A673 (cell line): ENCODE results near the gene MRFAP1.

Source experiments
- CTCF ChIP-seq: fragments of 300-800, 200-600 bp; sonication (generic); conservative IDR thresholded peaks from 2 replicates; pipeline ENCODE4 v1.5.1; 2017; ENCODE audit warnings: low read depth, mild to moderate bottlenecking, antibody characterized with exemption, low read length, moderate library complexity, mixed read lengths
- EZH2 ChIP-seq: fragments of 200-600 bp; sonication (generic); IDR thresholded peaks from 2 replicates; pipeline ENCODE4 v1.6.1; 2017; ENCODE audit warnings: borderline replicate concordance, low read depth, mild to moderate bottlenecking, mixed read lengths, antibody characterized with exemption, low read length; ENCODE audit not compliant: poor library complexity, severe bottlenecking

DNA sequence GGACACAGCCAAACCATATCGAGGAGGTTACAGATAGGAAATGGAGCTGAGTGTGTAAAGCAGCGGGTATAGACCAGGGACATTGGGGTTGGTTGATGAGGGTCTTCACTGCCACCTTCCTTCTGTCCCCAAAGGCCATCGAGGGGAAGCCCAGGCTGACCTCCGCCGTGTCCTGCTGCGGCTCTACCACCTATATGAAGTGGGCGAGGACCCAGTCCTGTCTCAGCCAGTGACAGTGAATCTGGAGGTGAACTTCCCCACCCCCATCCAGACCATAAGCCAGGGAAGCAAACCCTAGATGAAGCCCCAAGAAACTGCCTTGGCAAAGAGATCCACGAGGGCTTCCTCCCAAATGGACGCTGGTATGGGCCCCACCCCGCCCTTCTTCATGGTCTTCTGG lies 23.2 kb upstream of the MRFAP1 start:
- TF ChIP-seq CTCF (no peak), EZH2 (no peak)
